Breast epithelium (tissue), 3 donors: ENCODE results near the gene EFNA5.

Source experiments
- CTCF ChIP-seq, 3 donors: fragments of 450-650 bp; IDR thresholded peaks; one replicate each; pipeline ENCODE4 v1.5.1; 2016 to 2017; ENCODE audit warnings: antibody characterized with exemption in 3 of 3, mild to moderate bottlenecking in 3 of 3, moderate library complexity in 3 of 3
- POLR2A ChIP-seq: fragments of 450-650 bp; IDR thresholded peaks from one replicate; pipeline ENCODE4 v1.6.1; 2016; ENCODE audit warnings: antibody characterized with exemption, mild to moderate bottlenecking, moderate library complexity
- POLR2AphosphoS5 ChIP-seq, 3 donors: sonication (generic); formaldehyde crosslinking; IDR thresholded peaks; one replicate each; pipeline ENCODE4 v1.6.1; 2017; ENCODE audit warnings: antibody characterized with exemption in 3 of 3

- no peak for TF ChIP-seq CTCF (IDR thresholded peaks at IDR 0.05)
- TF ChIP-seq POLR2A = no peak
- no peak for TF ChIP-seq POLR2AphosphoS5 (IDR thresholded peaks at IDR 0.05)
Observed at GRCh38 chr5:107425541-107426031, 245.2 kb downstream of the EFNA5 start.
